Choroid plexus epithelial cell (primary cell): Measurements from ENCODE around the gene RALBP1.

Source experiments
- DNase-seq: peaks from one replicate; pipeline ENCODE4 v3.0.0-alpha.2; 2010; ENCODE audit warnings: low read depth
- H3K4me3 ChIP-seq: 2 replicates; pipeline ENCODE4 v1.5.1; 2011; ENCODE audit warnings: low read depth, mild to moderate bottlenecking, control low read depth, low read length, moderate library complexity
- TF ChIP-seq, protein P1 (sequence below): conservative IDR thresholded peaks from 2 replicates; pipeline ENCODE4 v1.5.1; 2011; ENCODE audit warnings: low read depth, mild to moderate bottlenecking, control low read depth, inconsistent platforms, low read length, moderate library complexity

The RALBP1 gene

DNA sequence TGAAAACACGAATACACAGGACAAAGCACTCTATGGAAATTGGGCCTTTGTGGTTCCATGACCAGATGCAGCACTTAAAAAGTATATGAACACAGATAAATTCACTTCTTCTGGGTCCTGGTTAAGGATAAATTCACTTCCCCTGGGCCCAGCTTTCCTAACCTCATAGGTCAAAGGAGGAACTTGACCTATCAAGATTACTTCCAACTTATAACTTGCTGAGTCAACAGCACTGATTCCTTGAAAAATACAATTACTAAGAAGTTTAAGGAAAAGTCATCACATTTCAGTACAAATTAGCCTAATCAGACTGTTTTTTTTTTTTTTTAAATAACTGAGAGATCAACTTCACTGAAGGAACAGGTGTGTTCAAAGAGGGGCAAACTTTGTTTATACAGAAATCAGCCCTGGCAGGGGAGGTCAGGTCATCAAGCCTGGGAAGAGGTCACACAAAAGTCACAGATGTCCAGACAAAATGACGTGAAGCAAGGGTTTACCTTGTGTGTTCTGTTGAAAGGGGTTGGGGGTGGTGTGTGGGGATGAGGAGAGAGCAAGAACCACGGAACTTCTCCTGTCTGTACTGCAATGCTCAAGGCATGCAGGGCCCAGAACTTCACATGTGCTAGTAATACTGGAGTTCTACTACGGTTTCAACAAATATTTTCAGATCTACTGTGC is 83.2 kb downstream of the RALBP1 start:
- TF ChIP-seq, protein P1, sequence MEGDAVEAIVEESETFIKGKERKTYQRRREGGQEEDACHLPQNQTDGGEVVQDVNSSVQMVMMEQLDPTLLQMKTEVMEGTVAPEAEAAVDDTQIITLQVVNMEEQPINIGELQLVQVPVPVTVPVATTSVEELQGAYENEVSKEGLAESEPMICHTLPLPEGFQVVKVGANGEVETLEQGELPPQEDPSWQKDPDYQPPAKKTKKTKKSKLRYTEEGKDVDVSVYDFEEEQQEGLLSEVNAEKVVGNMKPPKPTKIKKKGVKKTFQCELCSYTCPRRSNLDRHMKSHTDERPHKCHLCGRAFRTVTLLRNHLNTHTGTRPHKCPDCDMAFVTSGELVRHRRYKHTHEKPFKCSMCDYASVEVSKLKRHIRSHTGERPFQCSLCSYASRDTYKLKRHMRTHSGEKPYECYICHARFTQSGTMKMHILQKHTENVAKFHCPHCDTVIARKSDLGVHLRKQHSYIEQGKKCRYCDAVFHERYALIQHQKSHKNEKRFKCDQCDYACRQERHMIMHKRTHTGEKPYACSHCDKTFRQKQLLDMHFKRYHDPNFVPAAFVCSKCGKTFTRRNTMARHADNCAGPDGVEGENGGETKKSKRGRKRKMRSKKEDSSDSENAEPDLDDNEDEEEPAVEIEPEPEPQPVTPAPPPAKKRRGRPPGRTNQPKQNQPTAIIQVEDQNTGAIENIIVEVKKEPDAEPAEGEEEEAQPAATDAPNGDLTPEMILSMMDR: no peak
- no peak for DNase-seq
- no peak overlapping the region for H3K4me3 ChIP-seq

DNA sequence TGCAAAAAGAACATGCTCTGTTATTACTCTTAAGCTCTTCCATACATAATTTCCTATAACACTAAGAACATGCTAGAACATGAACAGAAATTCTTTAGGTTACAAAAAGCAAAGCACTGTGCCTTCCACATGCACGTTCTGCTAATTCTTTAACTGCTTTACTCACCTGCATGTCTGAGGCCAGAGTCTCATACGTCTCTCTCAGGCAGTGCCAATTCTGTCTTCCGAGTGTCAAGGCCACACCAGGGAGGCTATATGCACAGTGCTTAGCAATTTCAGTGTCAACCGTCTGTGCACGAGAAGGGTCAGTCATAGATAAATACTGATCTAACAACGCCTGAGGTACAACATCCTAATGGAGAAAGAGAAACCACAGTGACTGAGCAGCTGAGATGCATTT is 83.9 kb downstream of the RALBP1 start:
- no peak for DNase-seq
- no peak overlapping the region for H3K4me3 ChIP-seq
- TF ChIP-seq, protein P1: no peak

DNA sequence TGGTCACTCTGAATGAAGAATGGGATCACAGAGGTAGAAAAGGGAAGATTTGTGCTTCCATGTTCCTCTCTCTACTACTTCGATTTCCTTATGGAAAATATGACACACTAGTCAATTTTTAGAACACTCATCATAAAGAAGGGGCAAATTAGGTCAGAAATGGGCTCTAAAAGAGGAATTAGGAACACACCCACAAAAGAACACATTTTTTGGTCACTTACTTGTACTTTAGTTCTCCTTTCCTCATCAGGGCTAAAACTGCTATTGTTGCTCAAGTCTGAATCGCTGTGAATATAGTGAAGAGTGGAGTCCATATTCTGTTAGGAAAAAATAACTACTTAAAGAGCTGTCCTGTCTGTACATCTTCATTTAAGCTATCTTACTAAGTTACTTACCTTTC is 86.4 kb downstream of the RALBP1 start:
- H3K4me3 ChIP-seq: no peak overlapping the region
- TF ChIP-seq, protein P1: no peak
- no peak for DNase-seq

DNA sequence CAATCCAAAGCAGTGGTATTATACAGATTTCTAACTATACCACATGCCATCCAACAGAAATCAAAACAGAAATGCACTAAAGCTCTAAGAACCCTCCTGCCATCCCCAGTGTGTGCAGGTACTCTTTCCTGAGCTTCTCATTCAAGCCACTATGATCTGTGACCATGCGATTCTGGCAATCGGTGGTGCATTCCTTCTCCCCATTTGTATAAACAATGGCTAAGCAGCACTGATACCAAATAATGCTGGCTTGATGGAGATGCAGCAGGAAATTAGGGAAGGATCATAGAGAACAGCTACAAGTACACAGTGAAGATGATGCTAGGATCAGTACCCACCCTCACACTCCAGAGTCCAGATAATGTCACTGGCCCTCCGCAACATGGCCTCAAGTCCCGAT is 87.3 kb downstream of the RALBP1 start:
- no peak for DNase-seq
- TF ChIP-seq, protein P1: no peak
- H3K4me3 ChIP-seq: no peak overlapping the region

DNA sequence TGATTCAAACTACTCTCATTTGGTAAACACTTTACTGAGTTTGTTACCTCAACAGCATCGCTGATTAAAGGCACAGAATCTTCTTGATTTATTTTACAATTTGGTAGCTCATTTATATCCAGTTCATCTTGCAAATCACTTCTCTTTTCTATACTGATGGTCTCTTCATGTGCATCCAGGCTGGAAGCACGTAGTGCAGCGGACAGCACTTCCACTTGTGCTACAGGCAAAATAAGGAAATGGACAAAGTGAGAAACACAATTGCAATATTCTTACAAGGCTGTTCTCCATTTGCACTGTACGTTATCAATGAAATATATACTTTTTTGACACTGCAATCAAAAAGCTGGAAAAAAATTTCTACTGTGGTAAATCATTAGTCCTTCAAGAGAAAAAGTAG is 88.0 kb downstream of the RALBP1 start:
- TF ChIP-seq, protein P1: no peak
- H3K4me3 ChIP-seq: no peak overlapping the region
- DNase-seq: no peak

DNA sequence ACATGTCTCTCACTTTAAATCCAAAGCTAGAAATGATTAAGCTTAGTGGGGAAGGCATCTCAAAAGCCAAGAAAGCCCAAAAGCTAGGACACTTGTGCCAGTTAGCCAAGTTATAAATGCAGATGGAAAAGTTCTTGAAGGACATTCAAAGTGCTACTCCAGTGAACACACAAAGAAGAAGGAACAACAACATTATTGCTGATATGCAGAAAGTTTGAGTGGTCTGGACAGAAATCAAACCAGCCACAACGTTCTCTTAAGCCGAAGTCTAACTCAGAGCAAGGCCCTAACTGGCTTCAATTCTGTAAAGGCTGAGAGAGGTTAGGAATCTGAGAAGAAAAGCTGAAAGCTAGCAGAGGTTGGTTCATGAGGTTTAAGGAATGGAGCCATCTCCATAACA is 90.1 kb downstream of the RALBP1 start:
- no peak overlapping the region for H3K4me3 ChIP-seq
- DNase-seq: no peak
- TF ChIP-seq, protein P1: no peak

DNA sequence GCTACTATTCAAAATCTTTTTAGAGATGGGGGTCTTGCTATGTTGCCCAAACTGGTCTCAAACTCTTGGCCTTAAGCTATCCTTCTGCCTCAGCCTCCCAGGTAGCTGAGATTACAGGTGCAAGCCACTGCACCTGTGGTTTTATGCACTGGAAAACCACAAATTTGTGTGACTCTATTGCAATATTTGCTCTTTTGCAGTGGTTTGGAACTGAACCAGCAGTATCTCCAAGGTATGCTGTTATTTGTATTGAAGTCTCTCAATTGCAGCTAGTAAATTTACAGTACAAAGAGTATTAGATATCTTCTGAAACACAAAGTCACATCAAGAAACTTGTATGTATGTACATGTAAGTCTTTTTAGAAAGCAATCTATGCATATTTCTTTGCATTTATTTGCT is 92.9 kb downstream of the RALBP1 start:
- DNase-seq: no peak
- H3K4me3 ChIP-seq: no peak overlapping the region
- TF ChIP-seq, protein P1: no peak
